SK-N-SH (cell line): ENCODE measurements around the gene GPC5. TPM values are rescaled to one million over a fixed set of nuclear protein-coding genes. Genes with fewer than 3 reads are reported as not detected.

ENCODE experiments used
- CTCF ChIA-PET: fragments of 300-600, 350-600 bp; formaldehyde crosslinking; extraction: SDS; loops from one replicate; lab custom pipeline; 2021; lab: Yijun Ruan, JAX
- POLR2A ChIA-PET: fragments of 350-600 bp; sonication (Branson Sonifier 250); formaldehyde crosslinking; extraction: SDS; loops from one replicate; lab custom pipeline; 2020; ENCODE audit warnings: antibody characterized with exemption, inconsistent platforms; lab: Yijun Ruan, JAX
- DNase-seq: peaks from one replicate; pipeline ENCODE4 v3.0.0; 2012
- H2AFZ ChIP-seq: fragments of 200-600 bp; sonication (generic); 2 replicates; pipeline ENCODE4 v1.8.1; 2016; ENCODE audit warnings: antibody characterized with exemption, mild to moderate bottlenecking, low read depth
- H3F3A ChIP-seq: fragments of 200-600 bp; sonication (generic); replicated peaks from 2 replicates; pipeline ENCODE3; 2016; ENCODE audit warnings: antibody characterized with exemption, mild to moderate bottlenecking; ENCODE audit not compliant: insufficient read depth
- H3K27ac ChIP-seq, 2 experiments: fragments of 200-500 bp in 1 of 2; fragments of 200-600 bp in 1 of 2; sonication (Bioruptor generic) in 1 of 2; sonication (generic), shearing (Covaris generic) in 1 of 2; 2 replicates each; pipeline versions ENCODE4 v1.5.1 to v1.6.1; 2014 to 2016; ENCODE audit warnings: low read depth in 2 of 2, inconsistent platforms in 1 of 2, low read length in 1 of 2, mild to moderate bottlenecking in 1 of 2, mixed read lengths in 1 of 2
- H3K27me3 ChIP-seq: fragments of 200-600 bp; sonication (generic), shearing (Covaris generic); 2 replicates; pipeline ENCODE4 v1.6.1; 2016; ENCODE audit warnings: mixed run types; ENCODE audit not compliant: insufficient read depth
- H3K36me3 ChIP-seq, 2 experiments: fragments of 200-500 bp in 1 of 2; fragments of 200-600 bp in 1 of 2; sonication (Bioruptor generic) in 1 of 2; sonication (generic) in 1 of 2; replicated peaks in 1 of 2; 2 replicates each; pipeline versions ENCODE3 to v1.5.1; 2014 to 2016; ENCODE audit warnings: low read length in 1 of 2, mild to moderate bottlenecking in 1 of 2; ENCODE audit not compliant: insufficient read depth in 2 of 2, control insufficient read depth in 1 of 2
- H3K4me1 ChIP-seq, 2 experiments: fragments of 200-500 bp in 1 of 2; fragments of 200-600 bp in 1 of 2; sonication (Bioruptor generic) in 1 of 2; sonication (generic), shearing (Covaris generic) in 1 of 2; 2 replicates each; pipeline versions ENCODE4 v1.5.1 to v1.6.1; 2014 to 2016; ENCODE audit warnings: low read depth in 1 of 2, low read length in 1 of 2, mixed run types in 1 of 2; ENCODE audit not compliant: insufficient read depth in 2 of 2, control insufficient read depth in 1 of 2
- H3K4me2 ChIP-seq: fragments of 200-600 bp; sonication (generic), shearing (Covaris generic); 2 replicates; pipeline ENCODE4 v1.6.1; 2017; ENCODE audit warnings: mixed run types
- H3K4me3 ChIP-seq, 2 experiments: fragments of 200-500 bp in 1 of 2; fragments of 200-600 bp in 1 of 2; sonication (Bioruptor generic) in 1 of 2; sonication (generic), shearing (Covaris generic) in 1 of 2; 2 replicates each; pipeline versions ENCODE4 v1.5.1 to v1.8.1; 2014 to 2016; ENCODE audit warnings: low read depth in 2 of 2, inconsistent platforms in 1 of 2, low read length in 1 of 2, mild to moderate bottlenecking in 1 of 2, mixed read lengths in 1 of 2, moderate library complexity in 1 of 2
- H3K79me2 ChIP-seq: fragments of 200-600 bp; sonication (generic); 2 replicates; pipeline ENCODE4 v1.8.1; 2017; ENCODE audit warnings: mild to moderate bottlenecking; ENCODE audit not compliant: insufficient read depth
- H3K9ac ChIP-seq: fragments of 200-600 bp; sonication (generic); 2 replicates; pipeline ENCODE4 v1.6.1; 2017; ENCODE audit warnings: mixed run types
- H3K9me2 ChIP-seq: fragments of 200-600 bp; sonication (generic); 2 replicates; pipeline ENCODE4 v1.6.1; 2017; ENCODE audit warnings: mixed run types
- H3K9me3 ChIP-seq: fragments of 200-600 bp; sonication (generic); 2 replicates; pipeline ENCODE4 v1.6.1; 2017; ENCODE audit warnings: mixed run types, mild to moderate bottlenecking, moderate library complexity
- H4K20me1 ChIP-seq: fragments of 200-600 bp; sonication (generic); 2 replicates; pipeline ENCODE4 v1.6.1; 2017; ENCODE audit warnings: mild to moderate bottlenecking, mixed run types; ENCODE audit not compliant: insufficient read depth
- CHD2 ChIP-seq: fragments of 150-350 bp; IDR thresholded peaks from 2 replicates; pipeline ENCODE4 v1.6.1; 2018; ENCODE audit warnings: low read length; ENCODE audit not compliant: partially characterized antibody
- CTCF ChIP-seq: fragments of 200-600 bp; sonication (generic); IDR thresholded peaks from 2 replicates; pipeline ENCODE4 v1.6.1; 2017; ENCODE audit warnings: antibody characterized with exemption, mild to moderate bottlenecking, moderate library complexity
- ELF1 ChIP-seq: IDR thresholded peaks from 2 replicates; pipeline ENCODE4 v1.4.0; 2012
- EP300 ChIP-seq, 2 experiments: IDR thresholded peaks; 2 replicates each; pipeline versions ENCODE4 v1.4.0 to v1.6.1; 2012; ENCODE audit warnings: borderline replicate concordance in 1 of 2, low read depth in 1 of 2, low read length in 1 of 2
- FOSL2 ChIP-seq: IDR thresholded peaks from 2 replicates; pipeline ENCODE4 v1.4.0; 2012; ENCODE audit warnings: low read depth, mild to moderate bottlenecking, moderate library complexity, borderline replicate concordance
- FOXM1 ChIP-seq: IDR thresholded peaks from 2 replicates; pipeline ENCODE4 v1.4.0; 2012; ENCODE audit warnings: low read depth, mild to moderate bottlenecking
- GATA2 ChIP-seq: sonication (generic); formaldehyde crosslinking; IDR thresholded peaks from 2 replicates; pipeline ENCODE4 v1.5.0; 2020; ENCODE audit warnings: mild to moderate bottlenecking, missing genetic modification reagents
- IRF3 ChIP-seq: fragments of 150-350 bp; IDR thresholded peaks from 2 replicates; pipeline ENCODE4 v1.6.1; 2016; ENCODE audit warnings: mild to moderate bottlenecking, low read depth, low read length
- MXI1 ChIP-seq: IDR thresholded peaks from 2 replicates; pipeline ENCODE4 v1.6.1; 2012; ENCODE audit warnings: mild to moderate bottlenecking, low read depth, low read length, improper control_type of control experiment
- POLR2AphosphoS5 ChIP-seq: IDR thresholded peaks from 2 replicates; pipeline ENCODE4 v1.6.1; 2012; ENCODE audit warnings: low read depth, low read length
- RAD21 ChIP-seq: IDR thresholded peaks from 2 replicates; pipeline ENCODE4 v1.6.1; 2012; ENCODE audit warnings: mild to moderate bottlenecking, low read length
- RCOR1 ChIP-seq: fragments of 150-350 bp; IDR thresholded peaks from 2 replicates; pipeline ENCODE4 v1.6.1; 2017; ENCODE audit warnings: antibody characterized with exemption, low read length
- RFX5 ChIP-seq: IDR thresholded peaks from 2 replicates; pipeline ENCODE4 v1.6.1; 2012; ENCODE audit warnings: mild to moderate bottlenecking, improper control_type of control experiment, low read length
- SIN3A ChIP-seq: IDR thresholded peaks from 2 replicates; pipeline ENCODE4 v1.6.1; 2012; ENCODE audit warnings: low read depth, mild to moderate bottlenecking, low read length, moderate library complexity, borderline replicate concordance
- TAF1 ChIP-seq: IDR thresholded peaks from 2 replicates; pipeline ENCODE4 v1.6.1; 2012; ENCODE audit warnings: low read depth, mild to moderate bottlenecking, low read length, moderate library complexity, borderline replicate concordance
- YY1 ChIP-seq: IDR thresholded peaks from 2 replicates; pipeline ENCODE4 v1.4.0; 2012; ENCODE audit warnings: low read depth, mild to moderate bottlenecking
- ZBTB33 ChIP-seq: IDR thresholded peaks from 2 replicates; pipeline ENCODE4 v1.4.0; 2012; ENCODE audit warnings: low read depth, borderline replicate concordance
- whole genome bisulfite sequencing: methylation state at CpG from one replicate; pipeline ENCODE4 v1.1.6; 2017; ENCODE audit warnings: low lambda C conversion rate; 5-methylcytosine and 5-hydroxymethylcytosine counted together
- polyA plus RNA-seq, 3 experiments: library from polyadenylated mRNA; depleted of rRNA; stranded (reverse); fragments of >200 nt; gene quantifications; 2 replicates each; pipeline ENCODE4 v1.2.3, GENCODE V29; 2012
- TF ChIP-seq, protein P1 (sequence below): fragments of 150-350 bp; IDR thresholded peaks from 2 replicates; pipeline ENCODE4 v1.6.1; 2017; ENCODE audit warnings: antibody characterized with exemption, low read length, low read depth, borderline replicate concordance
- TF ChIP-seq, protein P2 (sequence below): IDR thresholded peaks from 2 replicates; pipeline ENCODE4 v1.4.0; 2012; ENCODE audit warnings: low read depth
- TF ChIP-seq, protein P3 (sequence below): IDR thresholded peaks from 2 replicates; pipeline ENCODE4 v1.4.0; 2012; ENCODE audit warnings: low read depth, borderline replicate concordance

The GPC5 gene
- polyA plus RNA-seq, 1 of the 3 experiments (the other 2 are of a cell fraction), result 0.03 TPM

DNA sequence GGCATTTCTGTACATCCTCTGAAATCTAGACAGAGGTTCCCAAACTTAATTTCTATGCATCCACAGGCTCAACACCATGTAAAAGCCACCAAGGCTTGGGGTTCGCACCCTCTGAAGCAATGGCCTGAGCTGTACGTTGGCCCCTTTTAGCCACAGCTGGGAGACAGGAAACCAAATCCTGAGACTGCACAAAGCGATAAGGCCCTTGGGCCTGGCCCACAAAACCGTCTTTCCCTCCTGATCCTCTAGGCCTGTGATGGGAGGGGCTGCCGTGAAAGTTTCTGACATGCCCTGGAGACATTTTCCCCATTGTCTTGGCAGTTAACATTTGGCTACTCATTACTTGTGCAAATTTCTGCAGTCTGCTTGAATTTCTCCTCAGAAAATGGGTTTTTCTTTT, 766.4 kb downstream of the GPC5 start:
- Histone ChIP-seq H3K4me1 (no peaks in the 10 kb centered on the region), H2AFZ (no peak overlapping the region), H3K27me3 (no peaks in the 10 kb centered on the region), H3K9me2 (no peaks in the 10 kb centered on the region), H3K36me3 (no peaks in the 10 kb centered on the region), H3K79me2 (no peaks in the 10 kb centered on the region), H3K9ac (no peak overlapping the region), H3K4me3 (no peak overlapping the region), H4K20me1 (no peaks in the 10 kb centered on the region), H3F3A (no peaks in the 10 kb centered on the region), H3K4me2 (no peak overlapping the region), H3K9me3 (no peaks in the 10 kb centered on the region), H3K27ac (no peak overlapping the region)
- POLR2A ChIA-PET, result no interaction called here
- CTCF ChIA-PET, result no interaction called here
- DNase-seq, result no peak
- TF ChIP-seq RCOR1 (no peak), POLR2AphosphoS5 (no peak), YY1 (no peak), FOSL2 (no peak), CHD2 (no peak), MXI1 (no peak), ZBTB33 (no peak), SIN3A (no peak), ELF1 (no peak), FOXM1 (no peak), TAF1 (no peak), RFX5 (no peak), CTCF (no peak), GATA2 (no peak), IRF3 (no peak), RAD21 (no peak), EP300 (IDR thresholded peaks at IDR 0.05; ENCODE audit: borderline replicate concordance in 1 of 2, low read depth in 1 of 2, low read length in 1 of 2) (no peak)
- TF ChIP-seq, protein P1, sequence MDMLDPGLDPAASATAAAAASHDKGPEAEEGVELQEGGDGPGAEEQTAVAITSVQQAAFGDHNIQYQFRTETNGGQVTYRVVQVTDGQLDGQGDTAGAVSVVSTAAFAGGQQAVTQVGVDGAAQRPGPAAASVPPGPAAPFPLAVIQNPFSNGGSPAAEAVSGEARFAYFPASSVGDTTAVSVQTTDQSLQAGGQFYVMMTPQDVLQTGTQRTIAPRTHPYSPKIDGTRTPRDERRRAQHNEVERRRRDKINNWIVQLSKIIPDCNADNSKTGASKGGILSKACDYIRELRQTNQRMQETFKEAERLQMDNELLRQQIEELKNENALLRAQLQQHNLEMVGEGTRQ, result no peak
- TF ChIP-seq, protein P2, sequence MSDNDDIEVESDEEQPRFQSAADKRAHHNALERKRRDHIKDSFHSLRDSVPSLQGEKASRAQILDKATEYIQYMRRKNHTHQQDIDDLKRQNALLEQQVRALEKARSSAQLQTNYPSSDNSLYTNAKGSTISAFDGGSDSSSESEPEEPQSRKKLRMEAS, result no peak
- TF ChIP-seq, protein P3, sequence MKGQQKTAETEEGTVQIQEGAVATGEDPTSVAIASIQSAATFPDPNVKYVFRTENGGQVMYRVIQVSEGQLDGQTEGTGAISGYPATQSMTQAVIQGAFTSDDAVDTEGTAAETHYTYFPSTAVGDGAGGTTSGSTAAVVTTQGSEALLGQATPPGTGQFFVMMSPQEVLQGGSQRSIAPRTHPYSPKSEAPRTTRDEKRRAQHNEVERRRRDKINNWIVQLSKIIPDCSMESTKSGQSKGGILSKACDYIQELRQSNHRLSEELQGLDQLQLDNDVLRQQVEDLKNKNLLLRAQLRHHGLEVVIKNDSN, result no peak
- 60% methylated on average over 2 of the region's 5 CpGs for WGBS
